ENCODE data around the gene RBM5. TPM values are rescaled to one million over a fixed set of nuclear protein-coding genes. Genes with fewer than 3 reads are reported as not detected.

Gene RBM5
- total and polyA plus RNA-seq, 10 of the 15 experiments (the other 5 are each of a cell fraction or from before 2014, with no cell fraction given): 35.1 to 347 (median 111) TPM

DNA sequence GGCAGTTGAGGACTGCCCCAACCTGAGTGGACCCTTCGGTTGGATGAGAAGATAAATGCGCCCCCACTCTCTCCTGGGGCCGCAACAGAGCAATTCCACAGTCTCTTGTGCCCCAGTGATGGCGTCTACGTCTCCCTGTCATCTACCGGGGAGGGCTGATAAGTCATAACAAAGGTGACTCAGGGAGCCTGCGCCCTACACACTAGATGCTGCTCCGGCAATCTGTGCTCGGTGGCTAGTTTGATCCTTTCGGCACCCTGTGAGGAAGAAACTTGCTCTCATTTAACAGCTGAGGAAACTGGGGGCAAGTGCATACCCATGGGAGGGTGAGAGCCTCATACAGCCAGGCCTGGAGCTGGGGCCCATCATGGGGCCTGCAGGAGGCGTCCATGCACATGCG lies 52.3 kb downstream of the RBM5 start:
- DNase-seq (ENCODE audit: low read depth, low spot score) (no peak), ATAC-seq (no peak), FAIRE-seq (no peak)
- H3K4me3 ChIP-seq: no peak overlapping the region
- ChIA-PET RAD21 (ENCODE audit: unreplicated experiment) (no interaction called here), CTCF (no interaction called here), SMC1A (ENCODE audit: uncharacterized antibody, unreplicated experiment) (no interaction called here), POLR2A (no interaction called here)
- in situ Hi-C loops (cut with MboI): no loop called here
- no peak for TF ChIP-seq NFIC (IDR thresholded peaks at IDR 0.05; ENCODE audit: low read depth, low read length)
- no peak for TF ChIP-seq EZH2 (IDR thresholded peaks at IDR 0.05; ENCODE audit: borderline replicate concordance, control insufficient read depth, low read depth, low read length)
- TF ChIP-seq, protein P1, sequence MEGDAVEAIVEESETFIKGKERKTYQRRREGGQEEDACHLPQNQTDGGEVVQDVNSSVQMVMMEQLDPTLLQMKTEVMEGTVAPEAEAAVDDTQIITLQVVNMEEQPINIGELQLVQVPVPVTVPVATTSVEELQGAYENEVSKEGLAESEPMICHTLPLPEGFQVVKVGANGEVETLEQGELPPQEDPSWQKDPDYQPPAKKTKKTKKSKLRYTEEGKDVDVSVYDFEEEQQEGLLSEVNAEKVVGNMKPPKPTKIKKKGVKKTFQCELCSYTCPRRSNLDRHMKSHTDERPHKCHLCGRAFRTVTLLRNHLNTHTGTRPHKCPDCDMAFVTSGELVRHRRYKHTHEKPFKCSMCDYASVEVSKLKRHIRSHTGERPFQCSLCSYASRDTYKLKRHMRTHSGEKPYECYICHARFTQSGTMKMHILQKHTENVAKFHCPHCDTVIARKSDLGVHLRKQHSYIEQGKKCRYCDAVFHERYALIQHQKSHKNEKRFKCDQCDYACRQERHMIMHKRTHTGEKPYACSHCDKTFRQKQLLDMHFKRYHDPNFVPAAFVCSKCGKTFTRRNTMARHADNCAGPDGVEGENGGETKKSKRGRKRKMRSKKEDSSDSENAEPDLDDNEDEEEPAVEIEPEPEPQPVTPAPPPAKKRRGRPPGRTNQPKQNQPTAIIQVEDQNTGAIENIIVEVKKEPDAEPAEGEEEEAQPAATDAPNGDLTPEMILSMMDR (IDR thresholded peaks at IDR 0.05 in 2 of 3, conservative IDR thresholded peaks at IDR 0.05 in 1 of 3; ENCODE audit: control insufficient read depth in 2 of 3, extremely low read depth in 1 of 3, insufficient read depth in 1 of 3, low read depth in 3 of 3, low read length in 3 of 3): no peak
- no peak for TF ChIP-seq HDAC2 (IDR thresholded peaks at IDR 0.05)
- no peak for TF ChIP-seq ZNF384 (IDR thresholded peaks at IDR 0.05; ENCODE audit: borderline replicate concordance, low read depth, low read length)
- TF ChIP-seq PML (IDR thresholded peaks at IDR 0.05; ENCODE audit: low read length): no peak
- TF ChIP-seq CBX3 (IDR thresholded peaks at IDR 0.05; ENCODE audit: borderline replicate concordance, low read depth): no peak
- TF ChIP-seq, protein P2, sequence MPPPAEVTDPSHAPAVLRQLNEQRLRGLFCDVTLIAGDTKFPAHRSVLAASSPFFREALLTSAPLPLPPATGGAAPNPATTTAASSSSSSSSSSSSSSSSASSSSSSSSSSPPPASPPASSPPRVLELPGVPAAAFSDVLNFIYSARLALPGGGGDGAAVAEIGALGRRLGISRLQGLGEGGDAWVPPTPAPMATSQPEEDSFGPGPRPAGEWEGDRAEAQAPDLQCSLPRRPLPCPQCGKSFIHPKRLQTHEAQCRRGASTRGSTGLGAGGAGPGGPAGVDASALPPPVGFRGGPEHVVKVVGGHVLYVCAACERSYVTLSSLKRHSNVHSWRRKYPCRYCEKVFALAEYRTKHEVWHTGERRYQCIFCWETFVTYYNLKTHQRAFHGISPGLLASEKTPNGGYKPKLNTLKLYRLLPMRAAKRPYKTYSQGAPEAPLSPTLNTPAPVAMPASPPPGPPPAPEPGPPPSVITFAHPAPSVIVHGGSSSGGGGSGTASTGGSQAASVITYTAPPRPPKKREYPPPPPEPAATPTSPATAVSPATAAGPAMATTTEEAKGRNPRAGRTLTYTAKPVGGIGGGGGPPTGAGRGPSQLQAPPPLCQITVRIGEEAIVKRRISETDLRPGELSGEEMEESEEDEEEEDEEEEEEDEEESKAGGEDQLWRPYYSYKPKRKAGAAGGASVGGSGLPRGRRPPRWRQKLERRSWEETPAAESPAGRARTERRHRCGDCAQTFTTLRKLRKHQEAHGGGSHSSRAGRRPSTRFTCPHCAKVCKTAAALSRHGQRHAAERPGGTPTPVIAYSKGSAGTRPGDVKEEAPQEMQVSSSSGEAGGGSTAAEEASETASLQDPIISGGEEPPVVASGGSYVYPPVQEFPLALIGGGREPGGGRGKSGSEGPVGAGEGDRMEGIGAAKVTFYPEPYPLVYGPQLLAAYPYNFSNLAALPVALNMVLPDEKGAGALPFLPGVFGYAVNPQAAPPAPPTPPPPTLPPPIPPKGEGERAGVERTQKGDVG (CRISPR knock-in tag; IDR thresholded peaks at IDR 0.05): no peak
- no peak for TF ChIP-seq CHD2 (IDR thresholded peaks at IDR 0.05; ENCODE audit: borderline replicate concordance, low read depth, low read length)
- TF ChIP-seq, protein P3, sequence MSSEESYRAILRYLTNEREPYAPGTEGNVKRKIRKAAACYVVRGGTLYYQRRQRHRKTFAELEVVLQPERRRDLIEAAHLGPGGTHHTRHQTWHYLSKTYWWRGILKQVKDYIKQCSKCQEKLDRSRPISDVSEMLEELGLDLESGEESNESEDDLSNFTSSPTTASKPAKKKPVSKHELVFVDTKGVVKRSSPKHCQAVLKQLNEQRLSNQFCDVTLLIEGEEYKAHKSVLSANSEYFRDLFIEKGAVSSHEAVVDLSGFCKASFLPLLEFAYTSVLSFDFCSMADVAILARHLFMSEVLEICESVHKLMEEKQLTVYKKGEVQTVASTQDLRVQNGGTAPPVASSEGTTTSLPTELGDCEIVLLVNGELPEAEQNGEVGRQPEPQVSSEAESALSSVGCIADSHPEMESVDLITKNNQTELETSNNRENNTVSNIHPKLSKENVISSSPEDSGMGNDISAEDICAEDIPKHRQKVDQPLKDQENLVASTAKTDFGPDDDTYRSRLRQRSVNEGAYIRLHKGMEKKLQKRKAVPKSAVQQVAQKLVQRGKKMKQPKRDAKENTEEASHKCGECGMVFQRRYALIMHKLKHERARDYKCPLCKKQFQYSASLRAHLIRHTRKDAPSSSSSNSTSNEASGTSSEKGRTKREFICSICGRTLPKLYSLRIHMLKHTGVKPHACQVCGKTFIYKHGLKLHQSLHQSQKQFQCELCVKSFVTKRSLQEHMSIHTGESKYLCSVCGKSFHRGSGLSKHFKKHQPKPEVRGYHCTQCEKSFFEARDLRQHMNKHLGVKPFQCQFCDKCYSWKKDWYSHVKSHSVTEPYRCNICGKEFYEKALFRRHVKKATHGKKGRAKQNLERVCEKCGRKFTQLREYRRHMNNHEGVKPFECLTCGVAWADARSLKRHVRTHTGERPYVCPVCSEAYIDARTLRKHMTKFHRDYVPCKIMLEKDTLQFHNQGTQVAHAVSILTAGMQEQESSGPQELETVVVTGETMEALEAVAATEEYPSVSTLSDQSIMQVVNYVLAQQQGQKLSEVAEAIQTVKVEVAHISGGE (CRISPR knock-in tag; IDR thresholded peaks at IDR 0.05): no peak
- no peak overlapping the region for H2AFZ ChIP-seq (ENCODE audit: control insufficient read depth, low read depth, low read length)
- no peak overlapping the region for H3K27ac ChIP-seq (ENCODE audit: control insufficient read depth, insufficient read depth)
- H3K9ac ChIP-seq (ENCODE audit: control insufficient read depth, insufficient read depth, low read length): no peak overlapping the region
- WGBS (ENCODE audit: insufficient coverage, insufficient replicate concordance, low lambda C conversion rate, missing lambda C conversion rate): 42% methylated on average over 12 of the region's 12 CpGs
- intact Hi-C loops (cut with micrococcal nuclease; ENCODE audit: unreplicated experiment): no loop called here
- H3K27me3 ChIP-seq (replicated peaks in 1 of 2; ENCODE audit: control insufficient read depth in 2 of 2, insufficient read depth in 2 of 2, low read length in 1 of 2): no peaks in the 10 kb centered on the region
- no peaks in the 10 kb centered on the region for H3K9me3 ChIP-seq (replicated peaks; ENCODE audit: control insufficient read depth, insufficient read depth, low read length)
- no peaks in the 10 kb centered on the region for H3K79me2 ChIP-seq (ENCODE audit: control insufficient read depth, insufficient read depth, low read length)
- H3K4me2 ChIP-seq (ENCODE audit: control insufficient read depth, insufficient read depth): no peak overlapping the region
- no peaks in the 10 kb centered on the region for H3K4me1 ChIP-seq (ENCODE audit: control insufficient read depth, insufficient read depth, low read length)
- no peaks in the 10 kb centered on the region for H4K20me1 ChIP-seq (ENCODE audit: control insufficient read depth, insufficient read depth)
- BruUV-seq (replicated peaks): no TSS peak
- no peaks in the 10 kb centered on the region for H3K36me3 ChIP-seq (ENCODE audit: control insufficient read depth in 2 of 2, insufficient read depth in 2 of 2, low read length in 1 of 2)
